NCI-H510A treated with DMSO at 0.1 percent for 48 hours (cell line): Measurements from ENCODE around the gene PTPRD.
A peak's percentile ranks its signal among the peaks of the same experiment; 100 is the strongest.

ENCODE experiments used
- DNase-seq: peaks from one replicate; lab custom pipeline; 2025; lab: John Stamatoyannopoulos, UW

PTPRD gene

GRCh38 chr9:10052916-10053315 is 559.9 kb downstream of the PTPRD start:
- no peak for DNase-seq

GRCh38 chr9:10052181-10052580 is 560.6 kb downstream of the PTPRD start:
- DNase-seq: peak; percentile 11

GRCh38 chr9:10050016-10050415 is 562.8 kb downstream of the PTPRD start:
- no peak for DNase-seq

- DNase-seq: no peak
Measured at GRCh38 chr9:10048994-10049393, 563.8 kb downstream of the PTPRD start.

GRCh38 chr9:10045598-10045997 is 567.2 kb downstream of the PTPRD start:
- DNase-seq: peak; percentile 2

- no peak for DNase-seq
Measured at GRCh38 chr9:10041726-10042229, 571.0 kb downstream of the PTPRD start.

- no peak for DNase-seq
Measured at GRCh38 chr9:10036095-10036494, 576.7 kb downstream of the PTPRD start.

- DNase-seq: no peak
Measured at GRCh38 chr9:10032166-10032565, 580.6 kb downstream of the PTPRD start.

GRCh38 chr9:10026443-10026984 is 586.3 kb downstream of the PTPRD start:
- no peak for DNase-seq

- DNase-seq: no peak
Measured at GRCh38 chr9:10015755-10016154, 597.0 kb downstream of the PTPRD start.

GRCh38 chr9:10014889-10015288 is 597.9 kb downstream of the PTPRD start:
- DNase-seq: no peak

GRCh38 chr9:10009401-10009800 is 603.4 kb downstream of the PTPRD start:
- DNase-seq: no peak

- DNase-seq: no peak
Measured at GRCh38 chr9:10008101-10008799, 604.6 kb downstream of the PTPRD start.

- DNase-seq: no peak
Measured at GRCh38 chr9:10007356-10007755, 605.4 kb downstream of the PTPRD start.

GRCh38 chr9:10005206-10005605 is 607.6 kb downstream of the PTPRD start:
- DNase-seq: no peak

GRCh38 chr9:10003047-10003446 is 609.8 kb downstream of the PTPRD start:
- no peak for DNase-seq

GRCh38 chr9:10000669-10001068 is 612.1 kb downstream of the PTPRD start:
- no peak for DNase-seq

GRCh38 chr9:9998491-9999287 is 614.1 kb downstream of the PTPRD start:
- DNase-seq: peak; percentile 10

- DNase-seq: no peak
Measured at GRCh38 chr9:9997585-9997984, 615.2 kb downstream of the PTPRD start.

- DNase-seq: no peak
Measured at GRCh38 chr9:9996259-9996658, 616.5 kb downstream of the PTPRD start.

- no peak for DNase-seq
Measured at GRCh38 chr9:9992936-9993335, 619.9 kb downstream of the PTPRD start.

GRCh38 chr9:9973062-9973461 is 639.7 kb downstream of the PTPRD start:
- DNase-seq: no peak

- DNase-seq: no peak
Measured at GRCh38 chr9:9970514-9970913, 642.3 kb downstream of the PTPRD start.
